ENCODE data around the gene PIGH. TPM values are rescaled to one million over a fixed set of nuclear protein-coding genes. Genes with fewer than 3 reads are reported as not detected.

Gene PIGH
- total and polyA plus RNA-seq, 4 donors = 16.3 to 35.7 (median 18.0) TPM

GRCh38 chr14:67541448-67542387 lies 58.4 kb downstream of the PIGH start:
- Histone ChIP-seq H3K4me3 (ENCODE audit: low read length in 2 of 2) (no peak overlapping the region), H3K27ac (ENCODE audit: low read depth in 1 of 2, low read length in 2 of 2) (no peak overlapping the region), H3K4me1 (ENCODE audit: control insufficient read depth in 1 of 2, insufficient read depth in 2 of 2, low read length in 2 of 2) (no peaks in the 10 kb centered on the region), H3K27me3 (ENCODE audit: control insufficient read depth in 1 of 2, insufficient read depth in 2 of 2, low read length in 1 of 2) (no peaks in the 10 kb centered on the region), H3K9me3 (ENCODE audit: control insufficient read depth, low read length) (no peaks in the 10 kb centered on the region), H3K36me3 (ENCODE audit: control insufficient read depth in 1 of 2, insufficient read depth in 2 of 2, low read length in 1 of 2) (no peaks in the 10 kb centered on the region)
- no peak for DNase-seq
- ATAC-seq (ENCODE audit: low FRiP score) = no peak
- intact Hi-C loops (cut with DNase I) = no loop called here
- 51 to 52% methylated on average over 24 of the region's 24 CpGs for WGBS, 2 donors

Other genes starting within 250 kb of the PIGH start
- gene ATP6V1D, start 240.5 kb downstream of the PIGH start, total RNA-seq = 10 to 100 TPM; 47.7 to 50.3 TPM
- gene ATP6V1D, start 240.5 kb downstream of the PIGH start, polyA plus RNA-seq = 10 to 100 TPM; 37.6 to 65.4 TPM
- gene EIF2S1, start 239.9 kb downstream of the PIGH start, total RNA-seq = 10 to 100 TPM; 56.8 to 61.4 TPM
- gene EIF2S1, start 239.9 kb downstream of the PIGH start, polyA plus RNA-seq = 10 to 100 TPM; 53.8 to 81.0 TPM
- gene PLEK2, start 188.1 kb downstream of the PIGH start, total RNA-seq = 1 to 10 TPM; 1.3 to 1.9 TPM
- 1 to 10 TPM in 1 of 2 donors, under 1 TPM in 1; 0.87 to 5.3 TPM for gene PLEK2, start 188.1 kb downstream of the PIGH start, polyA plus RNA-seq
- 1 to 10 TPM; 2.2 to 4.8 TPM for gene TMEM229B, start 111.5 kb downstream of the PIGH start, total RNA-seq
- gene TMEM229B, start 111.5 kb downstream of the PIGH start, polyA plus RNA-seq = 1 to 10 TPM in 1 of 2 donors, under 1 TPM in 1; 0.28 to 2.4 TPM
- gene PLEKHH1, start 67.0 kb downstream of the PIGH start, total RNA-seq = 1 to 10 TPM; 1.6 to 3.9 TPM
- 10 to 100 TPM in 1 of 2 donors, under 1 TPM in 1; 0.59 to 14.0 TPM for gene PLEKHH1, start 67.0 kb downstream of the PIGH start, polyA plus RNA-seq
- 1 to 10 TPM; 4.1 to 8.5 TPM for gene ARG2, start 19.7 kb upstream of the PIGH start, total RNA-seq
- gene ARG2, start 19.7 kb upstream of the PIGH start, polyA plus RNA-seq = 1 to 10 TPM; 4.8 to 7.4 TPM
- 10 to 100 TPM; 94.0 to 95.4 TPM for gene VTI1B, start 74.4 kb upstream of the PIGH start, total RNA-seq
- 100 to 1,000 TPM in 1 of 2 donors, 10 to 100 TPM in 1; 88.9 to 140 TPM for gene VTI1B, start 74.4 kb upstream of the PIGH start, polyA plus RNA-seq
- 10 to 100 TPM; 34.8 to 38.7 TPM for gene RDH11, start 95.5 kb upstream of the PIGH start, total RNA-seq
- 10 to 100 TPM; 24.2 to 36.9 TPM for gene RDH11, start 95.5 kb upstream of the PIGH start, polyA plus RNA-seq
- not detected for gene RDH12, start 101.6 kb upstream of the PIGH start, total RNA-seq
- under 1 TPM in 1 of 2 donors, not detected in 1; 0.50 TPM for gene RDH12, start 101.6 kb upstream of the PIGH start, polyA plus RNA-seq
- gene ZFYVE26, start 216.3 kb upstream of the PIGH start, total RNA-seq = 10 to 100 TPM; 21.9 to 34.9 TPM
- gene ZFYVE26, start 216.3 kb upstream of the PIGH start, polyA plus RNA-seq = 1 to 10 TPM; 5.9 to 6.2 TPM
- 10 to 100 TPM; 13.3 to 39.6 TPM for gene RAD51B, start 219.5 kb upstream of the PIGH start, total RNA-seq
- 1 to 10 TPM in 1 of 2 donors, not detected in 1; 2.8 TPM for gene RAD51B, start 219.5 kb upstream of the PIGH start, polyA plus RNA-seq